HG03159 (cell line): ENCODE data around the gene AIFM2.
"Not testable (repeated sequence)": the region's sequence is repeated elsewhere in the genome, so short reads cannot be mapped to it uniquely, and the experiment has no call there.

Experiments used
- ATAC-seq: cut with Tn5 transposase; IDR thresholded peaks from one replicate; pipeline ENCODE4 v1.9.1; 2021; ENCODE audit warnings: mild to moderate bottlenecking, moderate library complexity; ENCODE audit not compliant: unreplicated experiment

The AIFM2 gene

DNA sequence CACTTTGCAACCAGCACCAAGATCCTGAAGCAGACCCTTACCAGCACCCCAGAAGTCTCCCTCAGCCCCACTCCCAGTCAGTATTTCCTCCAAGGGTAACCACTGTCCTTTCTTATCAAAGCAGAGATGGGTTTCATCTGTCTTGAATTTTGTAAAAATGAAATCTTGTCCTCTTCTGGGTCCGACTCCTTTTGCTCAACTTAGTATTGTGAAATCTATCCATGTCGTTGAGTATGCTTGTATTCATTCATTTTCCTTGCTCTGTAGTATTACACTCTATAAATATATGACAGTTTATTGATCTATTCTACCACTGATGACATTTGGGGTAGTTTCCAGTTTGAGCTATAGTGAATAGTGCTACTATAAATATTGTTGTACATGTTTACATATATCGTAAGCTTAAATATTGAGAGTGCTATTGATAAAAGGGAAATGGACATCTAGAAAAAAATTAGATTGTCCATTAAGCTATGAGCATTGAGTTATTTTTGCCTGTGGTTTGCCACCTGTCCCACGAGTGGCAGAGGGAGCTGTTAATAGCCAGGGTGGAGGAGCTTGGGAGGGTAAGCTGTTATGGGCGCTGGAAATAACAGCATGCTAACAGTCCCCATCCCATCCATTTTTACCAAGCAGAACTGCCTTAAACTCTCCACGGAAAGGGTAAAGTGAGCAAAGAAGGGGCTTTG lies 36.5 kb downstream of the AIFM2 start:
- ATAC-seq = no peak

DNA sequence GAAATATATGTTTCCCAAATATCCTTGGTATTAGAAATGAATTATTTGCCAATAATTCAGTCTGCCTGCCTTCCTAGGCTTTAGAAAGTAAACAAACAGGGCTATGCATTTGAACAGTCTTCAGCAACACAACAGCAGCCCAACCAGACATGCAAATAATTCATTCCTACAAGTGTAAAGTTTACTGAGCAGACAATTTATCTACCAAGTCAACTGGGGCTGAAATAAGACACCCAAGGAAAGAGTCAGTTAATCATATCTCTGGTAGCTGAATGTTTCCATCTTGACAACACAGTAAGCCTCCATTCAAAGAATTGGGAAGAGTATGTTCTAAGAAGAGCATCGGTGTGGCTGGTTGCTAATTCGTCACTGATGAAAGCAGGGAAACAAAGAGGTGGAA lies 38.4 kb downstream of the AIFM2 start:
- no peak for ATAC-seq

DNA sequence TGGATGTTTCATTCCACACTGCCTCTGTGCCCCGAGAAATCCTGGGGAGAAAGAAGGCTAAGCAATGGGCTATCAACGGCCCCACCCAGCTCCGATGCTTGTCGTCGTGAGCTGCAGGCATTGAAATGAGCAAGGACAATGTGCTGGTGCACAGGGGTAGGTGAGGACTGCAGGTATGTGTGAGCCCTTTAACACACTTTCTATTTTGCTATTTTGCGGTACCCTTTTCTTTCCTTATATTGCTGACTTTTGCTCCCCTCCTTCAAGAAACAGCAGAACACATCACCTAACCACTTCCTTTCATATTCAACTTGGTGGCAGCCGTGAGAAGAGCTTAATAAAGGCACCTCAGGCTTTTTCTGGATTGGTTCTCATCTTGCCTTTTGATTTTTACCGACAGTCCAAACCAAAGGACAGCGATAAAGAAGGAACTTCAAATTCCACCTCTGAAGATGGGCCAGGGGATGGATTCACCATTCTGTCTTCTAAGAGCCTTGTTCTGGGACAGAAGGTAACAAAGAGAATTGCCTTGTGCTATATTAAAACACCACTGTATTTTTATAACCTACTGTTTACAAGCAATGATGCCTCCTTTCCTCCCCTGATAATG lies 39.2 kb downstream of the AIFM2 start:
- no peak for ATAC-seq

DNA sequence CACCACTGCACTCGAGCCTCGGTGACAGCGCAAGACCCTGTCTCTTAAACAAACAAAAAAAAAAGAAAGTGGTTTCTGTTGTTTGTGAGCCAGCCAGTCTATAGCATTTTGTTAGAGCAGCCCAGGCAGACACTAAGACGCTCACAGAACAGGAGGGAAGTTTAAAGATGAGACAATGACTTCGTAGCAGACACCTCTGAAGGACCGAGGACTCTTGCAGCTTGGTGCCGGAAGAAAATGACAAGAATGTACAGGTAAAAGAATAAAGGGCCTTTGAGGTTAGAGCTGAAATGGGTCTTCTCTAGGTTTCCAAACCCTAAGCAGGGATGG lies 40.3 kb downstream of the AIFM2 start:
- no peak for ATAC-seq

DNA sequence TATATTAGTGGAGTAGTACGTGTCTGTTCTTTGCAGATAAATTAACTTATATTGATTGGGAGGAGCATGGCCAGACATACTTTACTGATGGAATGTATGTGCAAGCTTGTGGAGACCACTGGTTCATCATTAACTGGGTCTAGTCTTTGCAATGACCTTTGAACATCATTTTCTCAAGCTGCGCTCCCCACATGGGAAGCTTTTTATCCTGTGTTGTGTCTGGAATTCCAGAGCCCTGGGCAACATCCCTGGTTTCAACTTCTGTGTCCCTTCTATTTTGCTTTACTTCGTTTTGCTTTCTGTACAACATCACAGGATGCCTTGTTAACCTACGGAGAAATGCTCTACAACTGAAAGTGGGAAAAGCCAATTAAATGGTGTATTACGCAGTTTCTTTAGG lies 41.7 kb downstream of the AIFM2 start:
- no peak for ATAC-seq

DNA sequence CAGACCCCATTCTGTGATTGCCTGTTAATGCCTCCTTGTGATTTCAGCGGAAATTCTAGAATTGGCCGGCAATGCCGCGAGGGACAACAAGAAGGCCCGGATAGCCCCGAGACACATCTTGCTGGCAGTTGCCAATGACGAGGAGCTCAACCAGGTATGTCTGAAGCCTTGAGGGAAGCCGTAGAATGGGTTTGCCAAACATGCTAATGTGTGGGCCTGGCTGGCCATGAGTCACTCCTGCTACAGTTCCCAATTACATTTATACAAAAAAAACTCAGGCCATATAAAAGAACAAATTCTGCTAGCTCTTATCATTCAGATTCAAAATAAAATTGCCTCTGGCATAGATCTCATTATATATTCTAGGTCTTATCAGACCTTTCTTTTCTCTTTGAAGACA lies 42.6 kb downstream of the AIFM2 start:
- no peak for ATAC-seq

DNA sequence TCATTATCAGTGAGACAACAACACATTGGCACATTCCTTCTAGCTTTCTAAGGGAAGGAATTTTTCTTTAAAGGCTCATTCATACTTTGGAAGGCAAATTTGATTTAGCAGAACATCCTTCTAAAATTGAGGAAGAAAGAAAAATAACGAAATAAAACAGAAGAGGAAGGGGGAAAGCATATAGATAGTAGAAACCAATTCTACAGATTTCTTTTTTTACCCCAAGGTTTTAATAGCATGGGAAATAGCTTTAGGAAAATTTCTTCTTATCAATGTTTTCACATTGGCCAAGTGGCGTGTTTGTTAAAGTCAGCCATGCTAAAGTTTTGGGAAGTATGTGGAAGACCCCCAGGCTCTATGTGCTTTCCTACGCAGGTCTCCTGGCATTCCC lies 44.3 kb downstream of the AIFM2 start:
- no peak for ATAC-seq

DNA sequence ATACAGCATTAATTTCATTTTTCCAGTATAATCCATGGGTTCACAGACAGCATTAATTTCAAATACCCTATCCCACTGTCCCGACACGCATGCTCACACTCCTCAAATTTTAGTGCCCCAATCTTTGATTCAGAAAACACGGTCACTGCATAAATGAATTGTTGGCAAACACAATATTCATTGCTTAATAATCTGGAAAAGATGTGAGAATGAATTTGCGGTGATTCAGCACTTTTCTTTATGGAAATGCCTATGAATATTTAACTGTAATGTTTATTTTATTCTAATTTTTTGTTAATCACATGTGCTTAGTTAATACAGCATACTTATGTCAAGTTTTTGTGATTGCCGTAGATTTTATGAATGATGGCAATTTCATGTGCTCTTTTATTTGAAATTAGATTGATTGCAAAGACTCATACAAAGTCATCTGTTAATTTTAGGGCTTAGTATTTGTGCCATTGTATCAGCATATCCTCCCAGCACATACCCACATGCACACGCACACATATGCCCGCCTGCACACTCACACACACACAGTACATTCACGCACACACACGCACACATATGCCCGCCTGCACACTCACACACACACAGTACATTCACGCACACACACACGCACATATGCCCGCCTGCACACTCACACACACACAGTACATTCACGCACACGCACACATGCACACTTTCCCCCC lies 44.9 kb downstream of the AIFM2 start:
- ATAC-seq = no peak

DNA sequence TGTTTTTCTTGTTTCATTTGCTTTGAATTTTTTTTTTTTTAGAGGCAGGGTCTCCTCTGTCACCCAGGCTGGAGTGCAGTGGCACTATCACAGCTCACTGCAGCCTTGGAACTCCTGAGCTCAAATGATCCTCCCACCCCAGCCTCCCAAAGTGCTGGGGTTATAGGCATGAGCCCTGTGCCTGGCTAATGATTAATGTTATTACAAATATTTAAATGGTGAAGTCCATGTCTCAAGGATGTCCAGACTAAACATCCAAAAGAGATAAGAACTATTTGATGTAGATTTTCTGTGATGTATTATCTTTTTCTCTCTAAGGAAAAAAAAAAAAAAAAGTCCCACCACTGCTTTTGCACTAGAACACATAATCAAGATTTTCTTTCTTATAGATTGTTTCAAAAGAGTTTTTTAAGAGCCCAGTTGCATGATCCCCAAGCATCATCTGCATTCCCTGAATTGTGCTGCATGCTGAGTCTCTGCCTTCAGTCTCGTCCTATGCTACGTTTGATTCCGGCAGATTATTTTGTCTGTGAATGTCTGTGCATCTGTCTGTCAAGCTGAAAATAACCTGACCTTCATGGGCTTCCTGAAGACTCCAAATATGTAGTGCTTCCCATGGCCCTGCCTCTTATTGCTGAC lies 46.5 kb downstream of the AIFM2 start:
- ATAC-seq = no peak

DNA sequence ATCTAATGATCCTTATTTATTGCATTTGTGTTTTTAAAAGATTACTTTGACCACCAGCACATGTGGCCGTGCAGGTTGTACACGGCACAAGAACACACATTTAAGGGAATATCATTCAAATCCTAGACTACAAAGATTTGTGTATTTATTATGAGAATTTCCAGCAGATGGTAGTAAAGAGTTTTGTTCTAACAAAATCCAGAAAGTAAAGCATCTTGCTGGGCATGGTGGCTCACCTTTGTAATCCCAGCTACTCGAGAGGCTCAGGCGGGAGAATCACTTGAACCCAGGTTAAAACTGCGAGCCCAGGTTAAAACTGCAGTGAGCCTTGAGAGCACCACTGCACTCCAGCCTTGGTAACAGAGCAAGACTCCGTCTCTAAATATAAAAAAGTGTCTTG lies 48.4 kb downstream of the AIFM2 start:
- no peak for ATAC-seq

DNA sequence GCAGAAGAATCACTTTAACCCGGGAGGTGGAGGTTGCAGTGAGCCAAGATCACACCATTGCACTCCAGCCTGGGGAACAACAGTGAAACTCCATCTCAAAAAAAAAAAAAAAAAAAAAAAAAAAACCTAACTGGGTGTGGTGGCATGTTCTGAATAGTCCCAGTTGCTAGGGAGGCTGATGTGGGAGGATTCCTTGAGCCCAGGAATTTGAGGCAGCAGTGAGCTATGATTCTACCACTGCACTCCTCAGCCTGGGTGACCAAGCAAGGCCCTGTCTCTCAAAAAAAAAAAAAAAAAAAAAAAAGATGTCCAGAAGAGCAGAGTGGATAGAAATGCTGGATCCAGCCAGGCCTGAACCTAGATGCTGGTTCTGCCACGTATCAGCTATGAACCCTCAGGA lies 51.8 kb downstream of the AIFM2 start:
- not testable (repeated sequence) for ATAC-seq

DNA sequence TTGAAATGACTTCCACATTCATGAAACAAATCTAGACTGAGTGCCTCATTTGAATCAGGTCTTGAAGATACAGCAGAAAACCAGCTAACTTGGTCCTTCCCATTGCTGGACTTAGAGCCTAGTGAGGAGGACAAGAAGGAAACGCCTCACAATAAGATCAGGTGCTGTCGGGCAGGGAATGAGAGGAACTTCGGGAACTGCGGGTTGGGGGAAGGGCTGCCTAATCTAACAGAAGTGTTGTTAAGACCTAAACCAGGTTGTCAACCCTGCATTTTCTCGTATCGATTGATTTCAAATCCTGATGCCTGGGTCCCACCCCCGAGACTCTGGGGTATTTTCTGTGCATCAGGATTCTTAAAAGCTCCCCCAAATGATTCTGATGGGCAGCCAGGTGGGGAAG lies 53.7 kb downstream of the AIFM2 start:
- ATAC-seq = no peak

DNA sequence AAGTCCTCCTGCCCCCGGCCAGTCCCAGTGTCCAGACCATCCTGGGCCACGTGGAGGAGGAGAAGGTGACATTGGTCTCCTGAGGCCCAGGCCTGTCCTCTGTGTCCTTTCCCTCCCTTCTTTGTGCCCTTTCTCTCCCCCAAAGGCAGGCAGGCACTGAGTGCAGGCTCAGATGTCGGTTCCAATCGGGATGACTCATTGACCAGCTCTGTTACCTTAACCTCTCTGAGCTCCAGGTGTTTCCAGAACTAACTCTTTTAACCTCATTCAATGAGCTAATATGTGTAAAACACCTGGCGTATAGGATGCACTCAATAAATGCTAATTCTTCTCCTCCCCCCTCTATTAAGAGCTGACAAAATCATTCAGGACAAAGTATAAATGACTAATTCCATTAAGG lies 54.3 kb downstream of the AIFM2 start:
- no peak for ATAC-seq

DNA sequence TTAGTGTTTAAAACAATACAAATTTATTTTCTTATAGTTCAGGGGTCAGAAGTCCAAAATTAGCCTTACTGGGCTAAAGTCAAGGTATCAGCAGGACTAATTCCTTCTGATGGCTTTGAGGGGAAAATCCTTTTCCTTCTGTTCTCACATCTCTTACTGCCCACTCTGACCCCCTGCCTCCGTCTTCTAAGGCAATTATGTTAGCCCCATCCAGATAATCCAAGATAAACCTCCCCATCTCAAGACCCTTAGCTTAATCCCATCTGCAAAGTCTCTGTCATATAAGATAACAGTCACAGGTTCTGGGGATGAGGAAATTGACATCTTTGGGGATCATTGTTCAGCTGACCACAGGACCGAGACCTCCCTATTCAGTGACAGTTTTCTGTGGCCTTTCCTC lies 57.7 kb downstream of the AIFM2 start:
- ATAC-seq = no peak

DNA sequence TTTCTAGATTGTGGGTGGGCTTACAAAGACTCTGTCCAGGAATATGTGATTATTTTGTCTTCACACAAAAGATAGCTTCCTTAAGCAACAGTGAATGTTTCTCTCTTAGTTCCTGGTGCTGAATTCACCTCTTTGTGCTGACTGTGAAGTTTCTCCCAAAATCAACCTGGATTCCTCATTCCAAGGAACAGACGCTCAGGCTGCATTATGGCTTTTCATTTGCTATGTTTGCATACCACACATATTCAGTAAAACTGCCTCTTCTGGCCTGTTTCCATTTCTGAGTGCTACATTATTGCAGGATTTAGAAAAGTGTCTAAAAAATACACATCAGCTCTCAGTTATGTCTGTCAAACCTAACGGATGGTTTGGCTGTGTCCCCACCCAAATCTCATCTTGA lies 58.5 kb downstream of the AIFM2 start:
- ATAC-seq = no peak

DNA sequence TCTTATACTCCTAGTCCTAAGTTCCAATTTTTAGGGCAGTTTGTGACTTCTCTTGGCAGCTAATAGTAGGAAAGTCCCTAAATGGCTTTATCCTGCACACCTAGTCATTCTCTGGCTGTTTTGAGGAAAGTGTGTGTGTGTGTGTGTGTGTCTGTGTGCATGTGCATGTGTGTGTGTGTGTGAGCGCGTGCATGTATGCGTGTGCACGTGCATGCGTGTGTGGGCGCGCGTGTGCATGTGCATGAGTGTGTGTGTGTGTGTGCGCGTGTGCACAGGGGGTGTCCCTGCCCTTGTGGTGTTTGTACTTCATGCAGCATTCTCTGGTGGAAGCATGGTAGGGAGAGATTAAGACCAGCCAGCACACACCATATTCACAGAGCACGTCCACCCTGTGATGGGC lies 61.8 kb downstream of the AIFM2 start:
- ATAC-seq = no peak

DNA sequence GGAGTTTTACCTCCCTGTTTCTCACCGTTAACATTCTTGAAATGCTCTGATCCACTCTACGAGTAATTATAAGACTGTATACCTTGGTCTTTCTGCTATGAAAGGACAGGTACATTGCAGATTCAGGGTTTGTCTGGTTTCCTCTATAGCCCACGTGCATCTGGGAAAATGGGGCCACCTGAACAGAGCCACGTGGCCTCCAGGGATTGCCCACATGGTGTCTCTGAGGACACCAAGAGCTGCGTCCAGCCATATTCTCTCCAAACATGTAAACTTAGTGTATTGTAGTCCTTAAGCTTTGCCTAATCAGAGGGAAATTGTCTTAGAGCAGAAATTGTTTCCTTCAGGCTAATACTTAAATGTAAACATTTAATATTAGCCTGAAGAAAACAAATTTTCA lies 63.3 kb downstream of the AIFM2 start:
- no peak for ATAC-seq

DNA sequence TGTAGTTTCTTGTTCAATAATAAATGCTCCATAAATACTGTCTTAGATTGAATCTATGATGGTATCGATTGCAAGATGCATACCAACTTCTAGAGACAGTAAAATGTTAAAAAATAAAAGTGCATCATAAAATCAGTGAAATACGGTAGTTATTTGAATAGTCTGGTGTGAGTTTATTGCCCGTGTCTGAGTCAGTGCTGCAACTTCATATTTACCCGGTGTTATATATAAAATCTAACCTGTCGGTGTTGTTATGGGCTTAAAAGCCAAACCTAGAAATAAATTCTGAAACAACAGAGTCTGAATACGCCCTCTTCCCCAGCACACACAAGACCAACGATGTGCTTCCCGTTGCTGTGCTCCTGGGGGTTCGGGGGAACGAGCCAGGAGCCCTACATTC lies 63.7 kb downstream of the AIFM2 start:
- ATAC-seq = no peak

DNA sequence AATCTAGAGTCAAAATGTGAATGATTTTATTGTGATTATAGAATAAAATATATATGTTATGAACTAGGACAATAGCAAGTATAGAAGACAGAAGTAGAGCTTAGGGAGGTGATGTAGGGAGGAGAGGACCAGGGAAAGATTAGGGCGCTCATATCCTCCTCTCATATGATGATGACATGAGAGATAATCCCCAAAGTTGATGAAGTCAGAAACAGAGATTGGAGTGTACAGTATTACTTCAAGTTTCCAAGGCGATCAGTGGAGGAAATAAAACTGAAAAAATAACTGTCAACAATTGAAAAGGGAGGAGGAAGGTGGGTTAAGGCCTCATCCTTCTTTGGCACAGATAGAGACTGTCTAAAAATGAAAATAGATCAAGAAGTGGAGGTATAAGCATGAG lies 65.0 kb downstream of the AIFM2 start:
- no peak for ATAC-seq

DNA sequence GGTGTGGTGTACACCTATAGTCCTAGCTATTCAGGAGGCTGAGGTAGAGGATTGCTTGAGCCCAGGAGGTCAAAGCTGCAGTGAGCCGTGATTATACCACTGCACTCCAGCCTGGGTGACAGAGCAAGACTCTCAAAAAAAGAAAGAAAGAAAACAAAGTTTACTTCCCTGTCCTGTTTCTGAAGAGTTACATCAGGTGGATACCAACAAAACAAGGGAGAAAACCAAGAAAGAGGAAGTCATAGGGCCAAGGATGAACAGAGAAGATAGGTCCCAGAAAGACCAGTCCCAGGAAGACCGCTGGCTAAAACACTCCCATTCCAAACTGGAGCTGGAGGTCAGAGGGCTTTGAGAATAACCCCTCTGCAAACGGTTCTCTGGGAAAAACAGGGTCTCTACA lies 66.4 kb downstream of the AIFM2 start:
- ATAC-seq = no peak

DNA sequence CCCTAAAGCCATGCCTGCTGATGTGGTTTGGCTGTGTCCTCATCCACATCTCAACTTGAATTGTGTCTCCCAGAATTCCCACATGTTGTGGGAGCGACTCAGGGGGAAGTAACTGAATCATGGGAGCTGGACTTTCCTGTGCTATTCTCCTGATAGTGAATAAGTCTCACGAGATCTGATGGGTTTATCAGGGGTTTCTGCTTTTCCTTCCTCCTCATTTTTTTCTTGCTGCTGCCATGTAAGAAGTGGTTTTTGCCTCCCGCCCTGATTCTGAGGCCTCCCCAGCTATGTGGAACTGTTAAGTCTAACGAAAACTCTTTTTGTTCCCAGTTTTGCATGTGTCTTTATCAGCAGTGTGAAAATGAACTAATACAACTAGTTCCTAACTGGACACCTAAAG lies 68.1 kb downstream of the AIFM2 start:
- no peak for ATAC-seq

DNA sequence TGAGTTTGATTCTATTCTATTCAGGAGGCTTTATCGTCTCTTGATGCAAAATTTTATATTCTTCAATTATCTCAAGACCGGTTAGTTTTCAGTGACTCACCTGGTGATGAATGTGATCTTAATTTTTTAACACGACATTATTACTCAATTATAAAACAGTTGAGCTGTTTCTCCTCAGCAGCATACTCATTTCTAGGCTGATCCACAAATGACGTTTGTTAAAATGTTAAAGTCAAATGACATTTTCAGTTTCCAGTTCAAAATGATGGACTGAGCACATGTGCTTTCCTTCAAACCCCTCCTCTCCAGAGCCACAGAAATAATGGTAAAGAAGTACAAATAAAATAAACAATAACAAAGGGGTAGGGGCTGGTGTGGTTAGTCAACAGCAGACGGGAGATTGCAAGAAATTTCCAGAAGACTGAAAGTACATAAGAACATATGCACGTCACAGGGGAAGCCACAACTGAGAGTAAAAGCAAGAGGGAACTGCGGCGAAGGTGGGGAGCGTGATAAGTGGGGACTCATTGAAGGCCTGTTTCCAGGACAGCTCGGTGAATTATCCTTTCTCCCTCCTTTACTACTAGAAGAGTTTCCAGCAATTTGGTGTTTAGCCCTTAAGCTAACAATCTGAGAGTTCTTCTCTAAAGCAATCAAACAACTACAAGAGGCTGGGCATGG lies 69.1 kb downstream of the AIFM2 start:
- no peak for ATAC-seq
